Astrocyte (in vitro differentiated cells and primary cell): ENCODE data around the gene SETD6.

Experiments
- EZH2 ChIP-seq: IDR thresholded peaks from 2 replicates; pipeline ENCODE4 v1.6.1; 2012; ENCODE audit warnings: mild to moderate bottlenecking, low read length, inconsistent platforms; ENCODE audit not compliant: insufficient read depth
- TF ChIP-seq, protein P1 (sequence below): IDR thresholded peaks from 2 replicates; pipeline ENCODE4 v1.5.1; 2011; ENCODE audit warnings: low read depth, mild to moderate bottlenecking, inconsistent platforms, low read length, moderate library complexity; ENCODE audit not compliant: insufficient read depth

DNA sequence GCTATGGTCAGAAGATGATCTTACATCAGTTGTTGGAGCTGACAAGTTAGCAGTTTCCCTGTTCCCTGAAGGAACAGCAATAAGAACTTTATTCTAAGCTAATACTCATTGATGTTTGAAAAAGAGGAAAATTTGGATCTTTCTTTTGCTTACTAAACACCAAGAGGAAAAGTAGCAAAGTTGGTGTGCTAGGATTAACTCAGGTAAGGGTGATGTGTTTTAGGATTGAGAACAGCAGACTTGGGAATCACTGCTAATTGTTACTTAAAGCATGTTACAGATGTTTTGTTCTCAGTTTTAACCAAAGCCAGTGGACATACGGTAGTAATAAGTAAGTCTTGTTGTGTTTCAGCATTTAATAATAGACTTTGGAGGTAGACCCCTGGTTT, 3.7 kb downstream of the SETD6 start:
- TF ChIP-seq, protein P1, sequence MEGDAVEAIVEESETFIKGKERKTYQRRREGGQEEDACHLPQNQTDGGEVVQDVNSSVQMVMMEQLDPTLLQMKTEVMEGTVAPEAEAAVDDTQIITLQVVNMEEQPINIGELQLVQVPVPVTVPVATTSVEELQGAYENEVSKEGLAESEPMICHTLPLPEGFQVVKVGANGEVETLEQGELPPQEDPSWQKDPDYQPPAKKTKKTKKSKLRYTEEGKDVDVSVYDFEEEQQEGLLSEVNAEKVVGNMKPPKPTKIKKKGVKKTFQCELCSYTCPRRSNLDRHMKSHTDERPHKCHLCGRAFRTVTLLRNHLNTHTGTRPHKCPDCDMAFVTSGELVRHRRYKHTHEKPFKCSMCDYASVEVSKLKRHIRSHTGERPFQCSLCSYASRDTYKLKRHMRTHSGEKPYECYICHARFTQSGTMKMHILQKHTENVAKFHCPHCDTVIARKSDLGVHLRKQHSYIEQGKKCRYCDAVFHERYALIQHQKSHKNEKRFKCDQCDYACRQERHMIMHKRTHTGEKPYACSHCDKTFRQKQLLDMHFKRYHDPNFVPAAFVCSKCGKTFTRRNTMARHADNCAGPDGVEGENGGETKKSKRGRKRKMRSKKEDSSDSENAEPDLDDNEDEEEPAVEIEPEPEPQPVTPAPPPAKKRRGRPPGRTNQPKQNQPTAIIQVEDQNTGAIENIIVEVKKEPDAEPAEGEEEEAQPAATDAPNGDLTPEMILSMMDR = no peak
- TF ChIP-seq EZH2 = no peak
